HEK293 (cell line): ENCODE data around the gene TOX4.

Experiments
- CTCF ChIP-seq: fragments of 450-650 bp; formaldehyde crosslinking; IDR thresholded peaks from 2 replicates; pipeline ENCODE4 v1.5.1; 2016; ENCODE audit warnings: missing biosample characterization, missing genetic modification characterization
- GFI1B ChIP-seq: fragments of 450-650 bp; formaldehyde crosslinking; IDR thresholded peaks from 2 replicates; pipeline ENCODE4 v1.5.1; 2016; ENCODE audit warnings: missing biosample characterization, missing genetic modification characterization
- KLF8 ChIP-seq: fragments of 450-650 bp; formaldehyde crosslinking; IDR thresholded peaks from 2 replicates; pipeline ENCODE4 v1.5.1; 2016; ENCODE audit warnings: missing biosample characterization, missing genetic modification characterization
- SP7 ChIP-seq: fragments of 450-650 bp; formaldehyde crosslinking; IDR thresholded peaks from 2 replicates; pipeline ENCODE4 v1.5.1; 2016; ENCODE audit warnings: missing biosample characterization, missing genetic modification characterization
- ZBTB17 ChIP-seq: fragments of 450-650 bp; formaldehyde crosslinking; IDR thresholded peaks from 2 replicates; pipeline ENCODE4 v1.5.1; 2016; ENCODE audit warnings: missing biosample characterization, missing genetic modification characterization
- ZBTB20 ChIP-seq: fragments of 450-650 bp; formaldehyde crosslinking; IDR thresholded peaks from 2 replicates; pipeline ENCODE4 v1.5.1; 2016; ENCODE audit warnings: missing biosample characterization, missing genetic modification characterization
- ZIC2 ChIP-seq: fragments of 450-650 bp; formaldehyde crosslinking; IDR thresholded peaks from 2 replicates; pipeline ENCODE4 v1.5.1; 2016; ENCODE audit warnings: missing biosample characterization, missing genetic modification characterization
- ZNF324 ChIP-seq: fragments of 450-650 bp; formaldehyde crosslinking; IDR thresholded peaks from 2 replicates; pipeline ENCODE4 v1.5.1; 2016; ENCODE audit warnings: missing biosample characterization, missing genetic modification characterization
- ZNF398 ChIP-seq: fragments of 450-650 bp; formaldehyde crosslinking; IDR thresholded peaks from 2 replicates; pipeline ENCODE4 v1.5.1; 2017; ENCODE audit warnings: missing biosample characterization, missing genetic modification characterization
- ZNF423 ChIP-seq: fragments of 450-650 bp; formaldehyde crosslinking; IDR thresholded peaks from 2 replicates; pipeline ENCODE4 v1.5.1; 2016; ENCODE audit warnings: missing biosample characterization, missing genetic modification characterization
- ZNF501 ChIP-seq: fragments of 450-650 bp; formaldehyde crosslinking; IDR thresholded peaks from 2 replicates; pipeline ENCODE4 v1.5.1; 2016; ENCODE audit warnings: missing biosample characterization, missing genetic modification characterization
- ZNF600 ChIP-seq: fragments of 450-650 bp; formaldehyde crosslinking; IDR thresholded peaks from 2 replicates; pipeline ENCODE4 v1.5.1; 2016; ENCODE audit warnings: missing biosample characterization, missing genetic modification characterization
- ZNF610 ChIP-seq: fragments of 450-650 bp; formaldehyde crosslinking; IDR thresholded peaks from 2 replicates; pipeline ENCODE4 v1.5.1; 2016; ENCODE audit warnings: missing biosample characterization, missing genetic modification characterization, borderline replicate concordance
- ZNF692 ChIP-seq: fragments of 450-650 bp; formaldehyde crosslinking; IDR thresholded peaks from 2 replicates; pipeline ENCODE4 v1.5.1; 2016; ENCODE audit warnings: missing biosample characterization, missing genetic modification characterization
- ZNF76 ChIP-seq: fragments of 450-650 bp; formaldehyde crosslinking; IDR thresholded peaks from 2 replicates; pipeline ENCODE4; 2016; ENCODE audit warnings: low read depth, missing biosample characterization, missing genetic modification characterization, borderline replicate concordance
- TF ChIP-seq, protein P1 (sequence below): fragments of 450-650 bp; formaldehyde crosslinking; IDR thresholded peaks from 2 replicates; pipeline ENCODE4 v1.5.1; 2016; ENCODE audit warnings: missing biosample characterization, missing genetic modification characterization
- TF ChIP-seq, protein P2 (sequence below): sonication (generic); formaldehyde crosslinking; IDR thresholded peaks from 2 replicates; pipeline ENCODE4 v1.8.1; 2022; ENCODE audit warnings: mild to moderate bottlenecking, moderate library complexity, missing genetic modification reagents
- TF ChIP-seq, protein P3 (sequence below): fragments of 450-650 bp; formaldehyde crosslinking; IDR thresholded peaks from 2 replicates; pipeline ENCODE4 v1.5.1; 2016; ENCODE audit warnings: missing biosample characterization, missing genetic modification characterization

Gene TOX4

DNA sequence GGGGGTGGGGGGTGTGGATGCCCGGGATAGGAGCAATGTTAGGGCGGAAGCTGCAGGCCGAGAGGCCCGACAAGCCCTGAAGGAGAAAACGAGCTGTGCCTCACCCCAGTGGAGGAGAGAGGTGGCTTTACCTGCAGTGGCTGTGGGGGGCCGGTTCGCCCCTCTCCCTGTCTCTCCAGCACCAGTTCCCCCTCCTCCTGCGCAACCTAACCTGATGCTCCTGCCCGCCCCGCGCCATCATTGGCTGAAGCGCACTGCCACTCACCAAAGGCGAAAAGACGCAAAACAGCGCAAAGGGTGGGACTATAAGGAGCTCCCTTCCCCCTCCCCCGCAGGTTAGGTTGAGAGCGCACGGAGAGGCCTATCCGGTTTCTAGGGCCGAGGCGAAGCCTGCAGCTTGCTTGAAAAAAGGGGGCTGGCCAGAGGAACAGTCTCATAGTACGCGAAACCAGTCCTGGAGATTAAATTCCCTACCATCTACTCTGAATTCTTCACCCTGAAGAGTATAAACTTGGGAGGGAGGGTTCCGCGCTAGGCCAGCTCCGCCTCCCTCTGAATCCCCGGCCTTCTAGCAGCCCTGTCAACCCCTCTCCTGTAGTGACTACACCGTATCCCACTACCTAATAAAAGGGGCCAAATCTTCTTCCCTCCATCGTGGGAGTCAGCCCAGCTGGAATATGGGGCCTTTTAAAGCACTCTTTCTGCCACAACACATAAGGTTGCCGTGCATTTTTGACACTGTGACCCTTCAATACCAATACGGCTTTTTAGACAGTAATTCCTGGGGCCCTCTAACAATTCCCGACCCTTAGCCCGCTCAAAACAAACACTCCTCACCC lies 39.7 kb upstream of the TOX4 start (continued):
- TF ChIP-seq, protein P1, sequence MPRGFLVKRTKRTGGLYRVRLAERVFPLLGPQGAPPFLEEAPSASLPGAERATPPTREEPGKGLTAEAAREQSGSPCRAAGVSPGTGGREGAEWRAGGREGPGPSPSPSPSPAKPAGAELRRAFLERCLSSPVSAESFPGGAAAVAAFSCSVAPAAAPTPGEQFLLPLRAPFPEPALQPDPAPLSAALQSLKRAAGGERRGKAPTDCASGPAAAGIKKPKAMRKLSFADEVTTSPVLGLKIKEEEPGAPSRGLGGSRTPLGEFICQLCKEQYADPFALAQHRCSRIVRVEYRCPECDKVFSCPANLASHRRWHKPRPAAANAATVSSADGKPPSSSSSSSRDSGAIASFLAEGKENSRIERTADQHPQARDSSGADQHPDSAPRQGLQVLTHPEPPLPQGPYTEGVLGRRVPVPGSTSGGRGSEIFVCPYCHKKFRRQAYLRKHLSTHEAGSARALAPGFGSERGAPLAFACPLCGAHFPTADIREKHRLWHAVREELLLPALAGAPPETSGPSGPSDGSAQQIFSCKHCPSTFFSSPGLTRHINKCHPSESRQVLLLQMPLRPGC (tag by site-specific recombination), result peak; percentile 42; the same call in 1 of the 2 replicates
- TF ChIP-seq ZNF398 (tag by site-specific recombination) (peak; percentile 97), ZNF610 (tag by site-specific recombination) (0 out of 2 replicates have a peak, but pooled peaks have one; percentile 51), ZBTB17 (tag by site-specific recombination) (peak; percentile 82), ZNF423 (tag by site-specific recombination) (no peak), ZIC2 (tag by site-specific recombination) (peak; percentile 31; the same call in 1 of the 2 replicates), ZNF600 (tag by site-specific recombination) (peak; percentile 96), ZBTB20 (tag by site-specific recombination) (peak; percentile 93), ZNF692 (tag by site-specific recombination) (peak; percentile 10), ZNF324 (0 out of 2 replicates have a peak, but pooled peaks have one; percentile 50), ZNF501 (tag by site-specific recombination) (no peak), SP7 (tag by site-specific recombination) (peak; percentile 65; the same call in 1 of the 2 replicates), ZNF76 (tag by site-specific recombination) (peak; percentile 56; the same call in 1 of the 2 replicates), CTCF (tag by site-specific recombination) (no peak), KLF8 (tag by site-specific recombination) (peak; percentile 95), GFI1B (tag by site-specific recombination) (no peak)
- TF ChIP-seq, protein P2, sequence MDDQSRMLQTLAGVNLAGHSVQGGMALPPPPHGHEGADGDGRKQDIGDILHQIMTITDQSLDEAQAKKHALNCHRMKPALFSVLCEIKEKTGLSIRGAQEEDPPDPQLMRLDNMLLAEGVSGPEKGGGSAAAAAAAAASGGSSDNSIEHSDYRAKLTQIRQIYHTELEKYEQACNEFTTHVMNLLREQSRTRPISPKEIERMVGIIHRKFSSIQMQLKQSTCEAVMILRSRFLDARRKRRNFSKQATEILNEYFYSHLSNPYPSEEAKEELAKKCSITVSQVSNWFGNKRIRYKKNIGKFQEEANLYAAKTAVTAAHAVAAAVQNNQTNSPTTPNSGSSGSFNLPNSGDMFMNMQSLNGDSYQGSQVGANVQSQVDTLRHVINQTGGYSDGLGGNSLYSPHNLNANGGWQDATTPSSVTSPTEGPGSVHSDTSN (CRISPR knock-in tag), result peak; percentile 97
- TF ChIP-seq, protein P3, sequence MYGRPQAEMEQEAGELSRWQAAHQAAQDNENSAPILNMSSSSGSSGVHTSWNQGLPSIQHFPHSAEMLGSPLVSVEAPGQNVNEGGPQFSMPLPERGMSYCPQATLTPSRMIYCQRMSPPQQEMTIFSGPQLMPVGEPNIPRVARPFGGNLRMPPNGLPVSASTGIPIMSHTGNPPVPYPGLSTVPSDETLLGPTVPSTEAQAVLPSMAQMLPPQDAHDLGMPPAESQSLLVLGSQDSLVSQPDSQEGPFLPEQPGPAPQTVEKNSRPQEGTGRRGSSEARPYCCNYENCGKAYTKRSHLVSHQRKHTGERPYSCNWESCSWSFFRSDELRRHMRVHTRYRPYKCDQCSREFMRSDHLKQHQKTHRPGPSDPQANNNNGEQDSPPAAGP (tag by site-specific recombination), result peak; percentile 88
